HUES6 (cell line): ENCODE data around the gene TMEM39B.

Experiments
- H3K27ac ChIP-seq: 2 replicates; pipeline ENCODE4 v1.7.0; 2013; ENCODE audit warnings: low read depth, mild to moderate bottlenecking, low read length, inconsistent platforms
- H3K27me3 ChIP-seq: 2 replicates; pipeline ENCODE4 v1.6.1; 2013; ENCODE audit warnings: low read length; ENCODE audit not compliant: control insufficient read depth, insufficient read depth
- H3K36me3 ChIP-seq: 2 replicates; pipeline ENCODE4 v1.6.1; 2013; ENCODE audit warnings: low read length; ENCODE audit not compliant: control insufficient read depth, insufficient read depth
- H3K4me1 ChIP-seq: 2 replicates; pipeline ENCODE4 v1.6.1; 2013; ENCODE audit warnings: low read length; ENCODE audit not compliant: control insufficient read depth, insufficient read depth
- H3K4me3 ChIP-seq: 2 replicates; pipeline ENCODE4 v1.5.1; 2013; ENCODE audit warnings: low read depth, low read length
- H3K9ac ChIP-seq: one replicate; pipeline ENCODE4 v1.6.1; 2013; ENCODE audit warnings: mild to moderate bottlenecking, low read length
- H3K9me3 ChIP-seq: 2 replicates; pipeline ENCODE4 v1.6.1; 2013; ENCODE audit warnings: low read depth, low read length; ENCODE audit not compliant: control insufficient read depth, insufficient read depth

TMEM39B gene

GRCh38 chr1:32072622-32073298 is at the start of gene TMEM39B:
Gene TMEM39B, plus strand, starts transcription at chr1:32072939. Its CDS starts 109 bp downstream, at chr1:32073048.
- H3K9me3 ChIP-seq = no peaks in the 10 kb centered on the region
- H3K27ac ChIP-seq = peak within 1 kb of the TSS; percentile 84
- no peaks in the 10 kb centered on the region for H3K27me3 ChIP-seq
- H3K9ac ChIP-seq = peak within 1 kb of the TSS; percentile 92
- H3K36me3 ChIP-seq = peaks cover 29% of the 10 kb centered on the region
- H3K4me3 ChIP-seq = peak within 1 kb of the TSS; percentile 97
- peaks cover 20% of the 10 kb centered on the region for H3K4me1 ChIP-seq

GRCh38 chr1:32023351-32023750 is 49.4 kb upstream of the TMEM39B start:
- Histone ChIP-seq H3K9me3 (no peaks in the 10 kb centered on the region), H3K27me3 (no peaks in the 10 kb centered on the region), H3K9ac (no peak overlapping the region), H3K4me3 (no peak overlapping the region), H3K27ac (no peak overlapping the region), H3K36me3 (peaks cover 44% of the 10 kb centered on the region), H3K4me1 (peaks cover 2% of the 10 kb centered on the region; the same call in 1 of the 2 replicates)

- Histone ChIP-seq H3K36me3 (peaks cover 51% of the 10 kb centered on the region), H3K27me3 (no peaks in the 10 kb centered on the region), H3K9me3 (no peaks in the 10 kb centered on the region), H3K4me1 (peaks cover 2% of the 10 kb centered on the region; the same call in 1 of the 2 replicates), H3K9ac (no peak overlapping the region), H3K4me3 (no peak overlapping the region), H3K27ac (no peak overlapping the region)
These were observed 47.2 kb upstream of the TMEM39B start for GRCh38 chr1:32025515-32025914.

GRCh38 chr1:32028746-32029145 is 44.0 kb upstream of the TMEM39B start:
- Histone ChIP-seq H3K4me3 (no peak overlapping the region), H3K4me1 (peaks cover 2% of the 10 kb centered on the region; the same call in 1 of the 2 replicates), H3K36me3 (peaks cover 58% of the 10 kb centered on the region), H3K9me3 (no peaks in the 10 kb centered on the region), H3K27me3 (no peaks in the 10 kb centered on the region), H3K27ac (no peak overlapping the region), H3K9ac (no peak overlapping the region)

GRCh38 chr1:32031578-32032274 is 41.0 kb upstream of the TMEM39B start:
- Histone ChIP-seq H3K36me3 (peaks cover 74% of the 10 kb centered on the region), H3K27ac (no peak overlapping the region), H3K27me3 (no peaks in the 10 kb centered on the region), H3K4me3 (no peak overlapping the region), H3K9me3 (no peaks in the 10 kb centered on the region), H3K9ac (no peak overlapping the region), H3K4me1 (no peaks in the 10 kb centered on the region)

GRCh38 chr1:32032275-32032615 is 40.5 kb upstream of the TMEM39B start:
- H3K27ac ChIP-seq = no peak overlapping the region
- H3K4me3 ChIP-seq = no peak overlapping the region
- no peaks in the 10 kb centered on the region for H3K9me3 ChIP-seq
- no peak overlapping the region for H3K9ac ChIP-seq
- no peaks in the 10 kb centered on the region for H3K4me1 ChIP-seq
- H3K27me3 ChIP-seq = no peaks in the 10 kb centered on the region
- peaks cover 78% of the 10 kb centered on the region for H3K36me3 ChIP-seq

- no peak overlapping the region for H3K9ac ChIP-seq
- no peak overlapping the region for H3K4me3 ChIP-seq
- no peaks in the 10 kb centered on the region for H3K9me3 ChIP-seq
- H3K27ac ChIP-seq = no peak overlapping the region
- H3K36me3 ChIP-seq = peaks cover 96% of the 10 kb centered on the region
- H3K27me3 ChIP-seq = no peaks in the 10 kb centered on the region
- no peaks in the 10 kb centered on the region for H3K4me1 ChIP-seq
These were observed 37.6 kb upstream of the TMEM39B start for GRCh38 chr1:32035119-32035518.

- peaks cover 56% of the 10 kb centered on the region for H3K36me3 ChIP-seq
- no peaks in the 10 kb centered on the region for H3K9me3 ChIP-seq
These were observed 32.0 kb upstream of the TMEM39B start for GRCh38 chr1:32040711-32041110.

GRCh38 chr1:32042330-32042729 is 30.4 kb upstream of the TMEM39B start:
- H3K9me3 ChIP-seq = no peaks in the 10 kb centered on the region
- no peak overlapping the region for H3K4me3 ChIP-seq
- H3K36me3 ChIP-seq = peaks cover 53% of the 10 kb centered on the region
- no peaks in the 10 kb centered on the region for H3K27me3 ChIP-seq
- H3K9ac ChIP-seq = no peak overlapping the region
- H3K27ac ChIP-seq = no peak overlapping the region
- H3K4me1 ChIP-seq = no peaks in the 10 kb centered on the region

More at GRCh38 chr1:32040711-32041110, 32.0 kb upstream of the TMEM39B start:
- Histone ChIP-seq H3K27ac (no peak overlapping the region), H3K4me3 (no peak overlapping the region), H3K4me1 (no peaks in the 10 kb centered on the region), H3K27me3 (no peaks in the 10 kb centered on the region), H3K9ac (no peak overlapping the region)

- Histone ChIP-seq H3K36me3 (peaks cover 53% of the 10 kb centered on the region), H3K27me3 (no peaks in the 10 kb centered on the region), H3K9ac (no peak overlapping the region), H3K4me3 (no peak overlapping the region), H3K9me3 (no peaks in the 10 kb centered on the region), H3K4me1 (no peaks in the 10 kb centered on the region), H3K27ac (no peak overlapping the region)
These were observed 28.5 kb upstream of the TMEM39B start for GRCh38 chr1:32044234-32044633.

GRCh38 chr1:32045772-32046171 is 27.0 kb upstream of the TMEM39B start:
- H3K36me3 ChIP-seq = peaks cover 51% of the 10 kb centered on the region
- no peaks in the 10 kb centered on the region for H3K9me3 ChIP-seq
- H3K4me1 ChIP-seq = no peaks in the 10 kb centered on the region
- no peak overlapping the region for H3K9ac ChIP-seq
- no peaks in the 10 kb centered on the region for H3K27me3 ChIP-seq
- no peak overlapping the region for H3K4me3 ChIP-seq
- no peak overlapping the region for H3K27ac ChIP-seq
